Measurements from ENCODE around the gene PLEKHA8. TPM values are rescaled to one million over a fixed set of nuclear protein-coding genes. Genes with fewer than 3 reads are reported as not detected.

PLEKHA8 gene
- total RNA-seq, 4 donors from 2014 or later: 9.9 to 30.1 (median 15.2) TPM

DNA sequence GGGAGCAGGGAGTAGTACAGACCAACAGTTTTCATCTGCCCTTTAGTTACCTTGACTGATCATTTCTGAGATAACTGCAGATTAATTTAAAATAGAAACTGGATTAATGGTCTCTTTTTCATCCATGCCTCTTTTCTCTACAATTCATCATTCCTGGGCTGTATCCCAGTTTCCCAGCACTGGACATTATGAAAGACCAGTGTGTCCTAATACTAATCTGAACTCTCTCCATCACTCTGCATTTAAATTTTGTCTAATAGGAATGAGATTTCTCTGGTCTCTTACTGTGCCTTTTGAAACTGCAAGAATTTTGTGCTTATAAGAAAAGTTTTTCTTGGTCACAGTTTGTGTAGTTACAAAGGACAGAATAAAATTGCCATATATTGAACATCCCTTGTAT, 12.7 kb downstream of the PLEKHA8 start:
- Histone ChIP-seq H3K27me3 (no peaks in the 10 kb centered on the region), H3K4me3 (no peak overlapping the region), H3K4me1 (no peaks in the 10 kb centered on the region), H3K27ac (no peak overlapping the region), H3K9me3 (no peaks in the 10 kb centered on the region), H3K36me3 (peaks cover 0 to 2% (median 0%) of the 10 kb centered on the region in 3 donors)
- DNase-seq: no peak
- no peak for TF ChIP-seq POLR2A (IDR thresholded peaks at IDR 0.05)

DNA sequence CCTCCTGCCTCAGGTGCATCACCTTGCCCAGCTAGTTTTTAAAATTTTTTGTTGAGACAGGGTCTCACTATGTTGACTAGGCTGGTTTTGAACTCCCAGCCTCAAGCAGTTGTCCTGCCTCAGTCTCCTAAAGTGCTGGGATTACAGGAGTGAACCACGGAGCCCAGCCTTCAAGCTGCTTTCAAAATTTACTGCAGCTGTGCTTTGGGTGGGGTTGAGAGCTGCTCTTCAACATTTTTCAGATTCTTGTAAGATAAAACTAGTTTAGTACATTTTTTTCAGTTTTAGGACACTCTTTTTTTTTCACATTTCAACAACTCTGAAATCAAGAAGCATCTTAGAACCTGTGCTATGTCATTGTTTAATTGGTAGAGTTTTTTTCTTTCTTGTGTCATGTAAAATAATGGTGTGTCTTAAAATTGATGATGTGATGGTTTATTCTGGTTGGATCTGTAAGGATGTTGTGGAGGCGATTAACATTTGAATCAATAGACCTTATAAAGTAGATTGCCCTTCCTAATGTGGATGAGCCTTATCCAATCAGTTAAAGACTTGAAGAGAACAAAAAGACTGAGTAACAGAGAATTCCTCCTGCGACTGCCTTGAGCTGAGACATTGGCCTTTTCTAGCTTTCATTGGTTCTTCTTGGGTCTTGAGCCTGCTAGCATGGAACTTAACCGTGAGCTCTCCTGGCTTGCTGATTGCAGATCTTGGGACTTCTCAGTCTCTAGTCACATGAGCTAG, 13.5 kb downstream of the PLEKHA8 start:
- Histone ChIP-seq H3K27me3 (no peaks in the 10 kb centered on the region), H3K4me1 (no peaks in the 10 kb centered on the region), H3K27ac (no peak overlapping the region), H3K4me3 (no peak overlapping the region), H3K9me3 (no peaks in the 10 kb centered on the region), H3K36me3 (peaks cover 0 to 10% (median 0%) of the 10 kb centered on the region in 3 donors)
- TF ChIP-seq POLR2A (IDR thresholded peaks at IDR 0.05): no peak
- TF ChIP-seq CTCF (IDR thresholded peaks at IDR 0.05): no peak
- no peak for DNase-seq

DNA sequence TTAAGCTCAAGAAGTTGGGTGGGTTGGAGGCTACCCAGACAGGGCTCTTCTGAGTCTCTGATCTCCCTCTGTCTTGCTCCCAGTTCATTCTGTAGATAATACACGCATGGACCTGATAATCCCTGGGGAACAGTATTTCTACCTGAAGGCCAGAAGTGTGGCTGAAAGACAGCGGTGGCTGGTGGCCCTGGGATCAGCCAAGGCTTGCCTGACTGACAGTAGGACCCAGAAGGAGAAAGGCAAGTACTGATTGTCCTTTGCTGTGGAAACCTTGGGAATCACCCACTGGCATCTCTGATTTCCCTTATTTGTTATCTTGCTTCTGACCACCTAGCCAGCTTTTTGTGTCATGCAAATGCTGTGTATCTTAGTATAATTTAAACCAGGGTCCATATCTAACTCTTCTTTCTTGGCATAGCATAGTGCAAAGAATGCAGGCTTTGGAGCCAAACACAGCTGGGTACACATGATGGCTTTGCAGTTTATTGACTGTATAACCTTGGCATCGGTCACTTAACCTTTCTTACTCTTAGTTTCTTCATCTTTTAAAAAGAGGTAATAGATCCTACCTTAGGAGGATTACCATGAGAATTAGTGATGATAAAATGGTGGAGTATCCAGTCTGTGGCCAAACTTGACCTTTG, 18.0 kb downstream of the PLEKHA8 start:
- no peak for DNase-seq
- Histone ChIP-seq H3K4me3 (no peak overlapping the region), H3K36me3 (peaks cover 0 to 26% (median 0%) of the 10 kb centered on the region in 3 donors), H3K4me1 (no peaks in the 10 kb centered on the region), H3K27me3 (no peaks in the 10 kb centered on the region), H3K27ac (no peak overlapping the region), H3K9me3 (no peaks in the 10 kb centered on the region)
- TF ChIP-seq POLR2A (IDR thresholded peaks at IDR 0.05) (no peak), CTCF (IDR thresholded peaks at IDR 0.05) (no peak)

GRCh38 chr7:30047124-30047523, 18.9 kb downstream of the PLEKHA8 start:
- TF ChIP-seq CTCF (IDR thresholded peaks at IDR 0.05) (no peak), POLR2A (IDR thresholded peaks at IDR 0.05) (no peak)
- peaks cover 0 to 26% (median 0%) of the 10 kb centered on the region in 3 donors for H3K36me3 ChIP-seq
- no peak overlapping the region for H3K27ac ChIP-seq

DNA sequence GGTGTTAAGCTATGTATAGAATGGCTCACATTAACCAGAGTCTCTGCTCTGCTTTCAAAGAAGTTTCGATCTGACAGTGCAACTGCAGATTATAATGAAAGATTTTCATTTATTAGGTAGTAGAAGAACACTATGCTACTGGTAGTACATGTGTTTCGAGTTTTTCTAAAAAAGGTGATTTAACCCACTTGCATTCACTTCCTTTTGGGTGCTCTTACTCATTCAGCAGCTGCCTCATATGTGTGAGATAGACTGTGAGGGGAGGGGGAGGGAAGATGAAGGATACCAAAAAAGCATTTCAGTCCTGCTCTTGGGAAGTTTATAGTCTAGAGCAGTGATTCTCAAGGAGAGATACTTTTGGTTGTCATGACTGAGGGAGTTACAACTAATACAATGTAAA, 20.4 kb downstream of the PLEKHA8 start:
- no peak for DNase-seq
- no peak overlapping the region for H3K27ac ChIP-seq
- TF ChIP-seq POLR2A (IDR thresholded peaks at IDR 0.05) (no peak), CTCF (IDR thresholded peaks at IDR 0.05) (no peak)
- H3K4me3 ChIP-seq: no peak overlapping the region
- H3K27me3 ChIP-seq: no peaks in the 10 kb centered on the region
- H3K36me3 ChIP-seq: peaks cover 0 to 31% (median 0%) of the 10 kb centered on the region in 3 donors
- H3K4me1 ChIP-seq: no peaks in the 10 kb centered on the region
- no peaks in the 10 kb centered on the region for H3K9me3 ChIP-seq

More at GRCh38 chr7:30047124-30047523, 18.9 kb downstream of the PLEKHA8 start:
- no peak overlapping the region for H3K4me3 ChIP-seq
- H3K27me3 ChIP-seq: no peaks in the 10 kb centered on the region
- H3K4me1 ChIP-seq: no peaks in the 10 kb centered on the region
- no peak for DNase-seq
- H3K9me3 ChIP-seq: no peaks in the 10 kb centered on the region

GRCh38 chr7:30049173-30049572, 21.0 kb downstream of the PLEKHA8 start:
- TF ChIP-seq CTCF (IDR thresholded peaks at IDR 0.05) (no peak), POLR2A (IDR thresholded peaks at IDR 0.05) (no peak)
- Histone ChIP-seq H3K9me3 (no peaks in the 10 kb centered on the region), H3K27me3 (no peaks in the 10 kb centered on the region), H3K36me3 (peaks cover 0 to 37% (median 0%) of the 10 kb centered on the region in 3 donors), H3K4me3 (no peak overlapping the region), H3K4me1 (no peaks in the 10 kb centered on the region), H3K27ac (no peak overlapping the region)
- no peak for DNase-seq
